GM21619 (cell line): ENCODE results near the gene OR6C76.
A peak's percentile ranks its signal among the peaks of the same experiment; 100 is the strongest.
"Not testable (repeated sequence)": the region's sequence is repeated elsewhere in the genome, so short reads cannot be mapped to it uniquely, and the experiment has no call there.

Experiments used
- ATAC-seq: cut with Tn5 transposase; IDR thresholded peaks from one replicate; pipeline ENCODE4 v1.9.1; 2021; ENCODE audit not compliant: unreplicated experiment

The OR6C76 gene

GRCh38 chr12:55425954-55426353 is at the start of gene OR6C76:
Gene OR6C76 (plus strand): TSS chr12:55426254. CDS start chr12:55426254, 0 bp downstream.
- ATAC-seq = no peak

GRCh38 chr12:55385891-55386290 is 40.2 kb upstream of the OR6C76 start:
- no peak for ATAC-seq

- ATAC-seq = no peak
These were observed 33.8 kb upstream of the OR6C76 start for GRCh38 chr12:55392032-55392795.

GRCh38 chr12:55396326-55396725 is 29.7 kb upstream of the OR6C76 start:
- no peak for ATAC-seq

- no peak for ATAC-seq
These were observed 25.8 kb upstream of the OR6C76 start, which contains the start of gene OR6C65 for GRCh38 chr12:55400229-55400628. Gene OR6C65 (plus strand): TSS chr12:55400529. CDS start chr12:55400529, 0 bp downstream.

GRCh38 chr12:55407866-55408265 is 18.2 kb upstream of the OR6C76 start:
- ATAC-seq = no peak

GRCh38 chr12:55409133-55409532 is 16.9 kb upstream of the OR6C76 start:
- not testable (repeated sequence) for ATAC-seq

GRCh38 chr12:55412138-55412537 is 13.9 kb upstream of the OR6C76 start:
- ATAC-seq = not testable (repeated sequence)

- ATAC-seq = not testable (repeated sequence)
These were observed 12.3 kb upstream of the OR6C76 start for GRCh38 chr12:55413498-55414388.

- ATAC-seq = not testable (repeated sequence)
These were observed 11.6 kb upstream of the OR6C76 start for GRCh38 chr12:55414396-55414823.

- ATAC-seq = peak; percentile 51
These were observed 11.2 kb upstream of the OR6C76 start for GRCh38 chr12:55414889-55415288.

- no peak for ATAC-seq
These were observed 9.1 kb upstream of the OR6C76 start for GRCh38 chr12:55416961-55417360.

- no peak for ATAC-seq
These were observed 5.6 kb upstream of the OR6C76 start for GRCh38 chr12:55420307-55420962.

GRCh38 chr12:55428331-55429243 is 2.5 kb downstream of the OR6C76 start:
- ATAC-seq = no peak

GRCh38 chr12:55441233-55441632 is 15.2 kb downstream of the OR6C76 start:
- not testable (repeated sequence) for ATAC-seq

GRCh38 chr12:55443776-55444175 is 17.7 kb downstream of the OR6C76 start, which contains the start of gene OR6C2:
Gene OR6C2 (plus strand): TSS chr12:55444076. CDS start chr12:55452214, 8,138 bp downstream.
- no peak for ATAC-seq

- ATAC-seq = no peak
These were observed 19.3 kb downstream of the OR6C76 start for GRCh38 chr12:55445357-55445756.

- ATAC-seq = no peak
These were observed 20.3 kb downstream of the OR6C76 start for GRCh38 chr12:55446326-55446725.

GRCh38 chr12:55448825-55449224 is 22.8 kb downstream of the OR6C76 start:
- ATAC-seq = no peak

- ATAC-seq = not testable (repeated sequence)
These were observed 38.9 kb downstream of the OR6C76 start for GRCh38 chr12:55464926-55465325.
